ENCODE data around the gene KIF2A. TPM values are rescaled to one million over a fixed set of nuclear protein-coding genes. Genes with fewer than 3 reads are reported as not detected.

The KIF2A gene
- total and polyA plus RNA-seq, 2 of the 8 experiments (the other 6 are each of a cell fraction or from before 2014, with no cell fraction given): 18.4 to 97.1 TPM

- POLR2A ChIA-PET (ENCODE audit: partially characterized antibody): no interaction called here
- TF ChIP-seq RBBP5 (IDR thresholded peaks at IDR 0.05; ENCODE audit: borderline replicate concordance, low read depth, low read length): no peak
- no peak for TF ChIP-seq YY1 (IDR thresholded peaks at IDR 0.05; ENCODE audit: low read depth, low read length)
- no peak for TF ChIP-seq GTF2F1 (IDR thresholded peaks at IDR 0.05; ENCODE audit: borderline replicate concordance, low read depth, low read length)
- TF ChIP-seq RXRA (IDR thresholded peaks at IDR 0.05; ENCODE audit: insufficient read depth, low read depth, low read length): no peak
- TF ChIP-seq SUZ12 (IDR thresholded peaks at IDR 0.05; ENCODE audit: low read length): no peak
- no peak for TF ChIP-seq BCL11A (IDR thresholded peaks at IDR 0.05; ENCODE audit: low read depth in 2 of 2, low read length in 2 of 2)
- TF ChIP-seq GABPA (IDR thresholded peaks at IDR 0.05; ENCODE audit: borderline replicate concordance, insufficient read depth, low read length): no peak
- no peak for TF ChIP-seq CREB1 (IDR thresholded peaks at IDR 0.05)
- no peak for TF ChIP-seq TCF12 (IDR thresholded peaks at IDR 0.05; ENCODE audit: low read depth, low read length)
- no peak for TF ChIP-seq CTBP2 (IDR thresholded peaks at IDR 0.05; ENCODE audit: borderline replicate concordance, insufficient read depth, insufficient read length, low read length)
- TF ChIP-seq CEBPB (IDR thresholded peaks at IDR 0.05; ENCODE audit: low read depth, low read length): no peak
- TF ChIP-seq POU5F1 (IDR thresholded peaks at IDR 0.05; ENCODE audit: low read depth, low read length): no peak
Measured at GRCh38 chr5:62375627-62376026, 69.6 kb downstream of the KIF2A start.

More at GRCh38 chr5:62375627-62376026, 69.6 kb downstream of the KIF2A start:
- H2BK20ac ChIP-seq (ENCODE audit: low read length): no peak overlapping the region
- no peak overlapping the region for H2AK5ac ChIP-seq (ENCODE audit: low read depth, low read length)
- no peak overlapping the region for H3K56ac ChIP-seq (replicated peaks; ENCODE audit: insufficient read length, low read depth, low read length)
- H4K91ac ChIP-seq (replicated peaks; ENCODE audit: insufficient read length, low read length): no peak overlapping the region
- DNase-seq (ENCODE audit: low read depth in 1 of 2, low spot score in 2 of 2) (no peak), FAIRE-seq (no peak)
- peaks cover 0 to under 1% of the 10 kb centered on the region in 2 experiments for H4K20me1 ChIP-seq (replicated peaks in 1 of 2; ENCODE audit: control insufficient read depth in 1 of 2, insufficient read depth in 2 of 2, low read length in 2 of 2)
- H3K27me3 ChIP-seq (replicated peaks in 1 of 4; ENCODE audit: control insufficient read depth in 3 of 4, extremely low read depth in 1 of 4, insufficient read depth in 3 of 4, low read length in 3 of 4): no peaks in the 10 kb centered on the region
- no peaks in the 10 kb centered on the region for H3K4me1 ChIP-seq (replicated peaks in 1 of 4; ENCODE audit: control insufficient read depth in 3 of 4, insufficient read depth in 4 of 4, low read length in 3 of 4)
- H3K18ac ChIP-seq (ENCODE audit: extremely low read depth, low read length): no peak overlapping the region
- H3K4me3 ChIP-seq (ENCODE audit: extremely low read depth in 1 of 4, insufficient read depth in 2 of 4, low read depth in 3 of 4, low read length in 4 of 4): no peak overlapping the region
- H3K4ac ChIP-seq (replicated peaks; ENCODE audit: insufficient read length, low read depth, low read length): no peak overlapping the region
- no peak overlapping the region for H2BK5ac ChIP-seq (ENCODE audit: low read depth, low read length)
- H4K5ac ChIP-seq (ENCODE audit: insufficient read length, low read depth, low read length): no peak overlapping the region
- no peak overlapping the region for H3K27ac ChIP-seq (ENCODE audit: low read depth, low read length)
- no peak overlapping the region for H2BK15ac ChIP-seq (ENCODE audit: low read length)
- no peak overlapping the region for H2BK120ac ChIP-seq (replicated peaks; ENCODE audit: low read depth, low read length)
- no peak overlapping the region for H3K23ac ChIP-seq (ENCODE audit: insufficient read length)
- no peak overlapping the region for H3K9ac ChIP-seq (replicated peaks in 1 of 4; ENCODE audit: extremely low read depth in 1 of 4, low read depth in 3 of 4, low read length in 3 of 4)
- H4K8ac ChIP-seq (ENCODE audit: extremely low read depth, insufficient read depth, low read length): no peak overlapping the region
- H2AFZ ChIP-seq (ENCODE audit: low read length): no peak overlapping the region
- no peaks in the 10 kb centered on the region for H3K79me1 ChIP-seq (ENCODE audit: low read depth, low read length)
- no peak overlapping the region for H3K14ac ChIP-seq (ENCODE audit: insufficient read length)
- no peaks in the 10 kb centered on the region for H3K23me2 ChIP-seq (ENCODE audit: low read depth, low read length)
- no peak overlapping the region for H3K4me2 ChIP-seq (ENCODE audit: insufficient read depth in 1 of 2, low read depth in 2 of 2, low read length in 2 of 2)
- peaks cover 2 to 60% (median 41%) of the 10 kb centered on the region in 4 experiments for H3K36me3 ChIP-seq (ENCODE audit: control insufficient read depth in 2 of 4, insufficient read depth in 4 of 4, low read length in 3 of 4)
- no peaks in the 10 kb centered on the region for H3K79me2 ChIP-seq (ENCODE audit: control insufficient read depth in 1 of 2, insufficient read depth in 2 of 2, low read length in 2 of 2)
- CTCF ChIA-PET (ENCODE audit: partially characterized antibody): no interaction called here
- H3K9me3 ChIP-seq (ENCODE audit: insufficient read depth in 2 of 2, low read depth in 1 of 2, low read length in 1 of 2): no peaks in the 10 kb centered on the region
- no peak overlapping the region for H2BK12ac ChIP-seq (ENCODE audit: low read depth, low read length)

Data from H1 (cell line).